M059J (cell line): Measurements from ENCODE around the gene TMEM184C. TPM values are rescaled to one million over a fixed set of nuclear protein-coding genes. Genes with fewer than 3 reads are reported as not detected.

Experiments
- DNase-seq: peaks from one replicate; pipeline ENCODE4 v3.0.0-alpha.2; 2012; ENCODE audit warnings: low read depth
- total RNA-seq: library from RNA; depleted of rRNA; stranded (reverse); fragments of >200 nt; shearing (Covaris generic); gene quantifications from 2 replicates; pipeline ENCODE4 v1.2.3, GENCODE V29; 2014

Gene TMEM184C
- total RNA-seq, 1 experiment from 2014 or later: 27.0 TPM

DNA sequence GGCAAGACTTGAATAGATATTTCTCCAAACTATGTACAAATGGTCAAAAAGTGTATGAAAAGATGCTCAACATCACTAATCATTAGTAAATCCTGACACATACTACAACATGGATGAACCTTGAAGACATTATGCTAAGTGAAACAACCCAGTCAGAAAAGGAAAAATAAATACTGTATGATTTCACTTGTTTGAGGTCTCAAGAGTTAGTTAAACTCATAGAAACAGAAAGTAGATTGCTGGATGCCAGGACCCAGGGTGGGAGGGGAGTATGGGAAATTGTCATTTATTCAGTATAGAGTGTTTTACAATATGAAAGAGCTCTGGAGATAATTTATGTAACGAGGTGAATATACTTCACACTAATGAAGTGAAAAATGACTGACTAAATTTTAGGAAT is 34.4 kb downstream of the TMEM184C start:
- DNase-seq: no peak

DNA sequence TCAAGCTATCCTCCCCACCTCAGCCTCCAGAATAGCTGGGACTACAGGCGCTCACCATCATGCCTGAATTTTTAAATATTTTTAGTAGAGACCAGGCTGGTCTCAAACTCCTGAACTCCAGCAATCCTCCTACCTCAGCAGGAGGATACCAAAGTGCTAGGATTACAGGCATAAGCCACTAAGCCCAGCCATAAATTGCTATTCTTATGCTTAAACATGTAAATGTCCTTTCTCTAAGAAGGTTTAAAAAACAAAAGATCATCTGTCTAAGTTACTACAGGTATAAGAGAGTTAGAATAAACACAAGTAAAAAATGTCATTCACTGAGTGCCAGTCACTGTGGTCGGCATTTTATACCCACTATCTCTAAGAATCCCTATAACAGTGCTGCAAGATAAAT is 38.4 kb downstream of the TMEM184C start:
- DNase-seq: no peak

- DNase-seq: no peak
Observed at GRCh38 chr4:147658501-147658900, 41.3 kb downstream of the TMEM184C start.

- no peak for DNase-seq
Observed at GRCh38 chr4:147674073-147674472, 56.9 kb downstream of the TMEM184C start.

GRCh38 chr4:147674496-147674895 is 57.3 kb downstream of the TMEM184C start:
- DNase-seq: no peak

- DNase-seq: no peak
Observed at GRCh38 chr4:147678106-147678505, 60.9 kb downstream of the TMEM184C start.

DNA sequence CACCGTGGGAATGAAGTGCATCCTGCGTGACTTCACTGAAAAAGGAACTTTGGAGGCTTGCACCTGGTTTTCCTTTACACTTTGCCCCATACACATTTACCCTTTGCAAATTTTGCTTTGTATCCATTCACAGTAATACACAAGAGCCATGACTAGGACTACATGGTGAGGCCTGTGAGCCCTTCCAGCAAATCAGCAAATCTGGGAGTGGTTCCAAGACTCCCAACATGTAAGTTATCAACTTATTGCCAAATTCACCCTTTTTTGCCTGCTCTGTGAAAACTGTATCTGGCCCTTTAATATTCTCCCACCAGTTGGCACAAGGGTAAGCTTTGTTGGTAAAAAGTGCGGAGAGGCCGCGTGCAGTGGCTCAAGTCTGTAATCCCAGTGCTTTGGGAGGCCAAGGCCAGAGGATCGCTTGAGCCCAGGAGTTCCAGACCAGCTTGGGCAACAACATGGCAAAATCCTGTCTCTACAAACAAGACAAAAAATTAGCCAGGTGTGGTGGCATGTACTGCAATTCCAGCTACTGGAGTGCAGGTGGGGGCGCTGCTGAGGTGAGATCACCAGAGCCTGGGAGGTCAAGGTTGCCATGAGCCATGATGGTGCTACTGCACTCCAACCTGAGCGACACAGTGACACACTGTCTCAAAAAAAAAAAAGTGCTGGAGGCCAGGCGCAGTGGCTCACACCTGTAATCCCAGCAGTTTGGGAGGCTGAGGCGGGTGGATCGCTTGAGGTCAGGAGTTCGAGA is 61.8 kb downstream of the TMEM184C start:
- no peak for DNase-seq

DNA sequence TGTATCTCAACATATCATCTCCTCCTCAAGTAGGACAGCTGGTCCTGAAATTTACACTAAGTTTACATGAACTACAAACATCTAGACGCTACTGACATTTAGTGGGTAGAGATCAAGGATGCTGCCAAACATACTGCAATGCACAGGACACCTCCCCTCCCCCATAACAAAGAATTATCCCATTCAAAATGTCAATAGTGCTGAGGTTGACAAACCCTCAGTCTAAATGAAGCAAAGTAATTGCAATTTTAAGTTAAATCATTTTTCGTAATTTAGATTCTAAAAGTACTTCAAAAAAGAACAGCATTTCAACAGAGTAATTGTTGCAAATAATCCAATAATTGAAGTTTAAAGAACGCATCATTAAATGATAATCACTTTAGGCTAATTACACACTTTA is 65.6 kb downstream of the TMEM184C start:
- no peak for DNase-seq

GRCh38 chr4:147683188-147683591 is 66.0 kb downstream of the TMEM184C start:
- peak; percentile 18 for DNase-seq

- peak; percentile 81 for DNase-seq
Observed at GRCh38 chr4:147683717-147684700, 66.8 kb downstream of the TMEM184C start, which contains the start of gene PRMT9. Gene PRMT9 (minus strand): TSS chr4:147684163. CDS start chr4:147683987, 176 bp downstream.

DNA sequence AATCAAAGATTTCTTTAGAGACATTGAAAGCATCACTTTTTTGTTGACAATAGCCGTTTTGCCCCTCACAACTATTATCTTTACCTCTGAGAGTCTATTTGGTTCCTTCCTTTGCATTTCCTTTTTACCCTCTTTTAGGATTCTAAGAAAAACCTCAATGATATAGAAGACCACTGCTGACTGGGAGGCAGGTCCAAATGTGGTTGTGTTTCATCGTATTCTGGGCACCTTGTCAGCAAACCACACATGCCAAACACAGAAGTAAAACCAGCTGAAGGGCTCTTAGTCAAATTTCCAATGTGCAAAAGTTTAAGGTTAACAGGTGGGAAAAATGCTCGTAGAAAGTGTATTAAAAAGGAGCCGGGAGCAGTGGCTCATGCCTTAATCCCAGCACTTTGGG is 71.9 kb downstream of the TMEM184C start:
- DNase-seq: no peak

GRCh38 chr4:147691820-147692219 is 74.6 kb downstream of the TMEM184C start:
- no peak for DNase-seq

- DNase-seq: no peak
Observed at GRCh38 chr4:147693218-147693617, 76.0 kb downstream of the TMEM184C start.

DNA sequence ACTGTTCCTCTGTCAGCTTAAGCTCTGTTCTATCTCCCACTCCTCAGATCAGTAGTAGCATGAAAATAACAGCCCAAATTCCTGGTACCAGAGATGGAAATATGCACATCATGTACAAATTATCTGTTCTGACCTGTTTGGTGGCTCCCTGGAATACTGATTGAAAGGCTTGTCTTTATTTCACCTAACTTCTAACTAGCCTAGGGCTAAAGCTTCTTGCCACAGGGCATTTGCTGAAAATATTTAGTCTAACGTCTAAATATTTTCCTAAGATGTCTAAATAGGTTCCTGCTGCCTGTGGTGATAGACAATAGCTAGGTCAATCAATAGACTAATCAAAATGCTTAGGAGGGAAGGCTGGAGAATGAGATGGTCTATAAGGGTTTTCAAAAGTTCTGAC is 79.7 kb downstream of the TMEM184C start:
- no peak for DNase-seq

GRCh38 chr4:147704846-147705245 is 87.6 kb downstream of the TMEM184C start:
- DNase-seq: no peak

GRCh38 chr4:147707892-147708672 is 90.9 kb downstream of the TMEM184C start:
- peak; percentile 48 for DNase-seq

DNA sequence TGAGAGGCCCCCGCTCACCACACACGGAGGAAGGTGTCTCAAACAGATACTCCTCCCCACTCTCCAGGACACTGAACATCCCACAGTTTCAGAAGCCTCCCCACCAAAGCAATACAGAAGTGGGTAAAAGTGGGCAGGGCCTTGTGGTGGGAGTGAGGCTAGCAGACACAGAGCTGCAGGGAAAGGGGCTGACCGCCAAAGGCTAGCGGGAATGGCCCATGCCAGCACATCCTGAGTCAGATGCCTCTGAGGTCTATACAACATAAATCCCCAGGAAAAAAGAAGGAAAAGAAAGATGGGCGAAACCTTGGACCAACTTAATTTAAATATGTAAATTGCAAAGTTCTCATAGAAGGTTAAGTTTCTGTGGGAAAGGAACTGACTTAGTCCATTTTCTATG is 92.8 kb downstream of the TMEM184C start:
- peak; percentile 81 for DNase-seq

DNA sequence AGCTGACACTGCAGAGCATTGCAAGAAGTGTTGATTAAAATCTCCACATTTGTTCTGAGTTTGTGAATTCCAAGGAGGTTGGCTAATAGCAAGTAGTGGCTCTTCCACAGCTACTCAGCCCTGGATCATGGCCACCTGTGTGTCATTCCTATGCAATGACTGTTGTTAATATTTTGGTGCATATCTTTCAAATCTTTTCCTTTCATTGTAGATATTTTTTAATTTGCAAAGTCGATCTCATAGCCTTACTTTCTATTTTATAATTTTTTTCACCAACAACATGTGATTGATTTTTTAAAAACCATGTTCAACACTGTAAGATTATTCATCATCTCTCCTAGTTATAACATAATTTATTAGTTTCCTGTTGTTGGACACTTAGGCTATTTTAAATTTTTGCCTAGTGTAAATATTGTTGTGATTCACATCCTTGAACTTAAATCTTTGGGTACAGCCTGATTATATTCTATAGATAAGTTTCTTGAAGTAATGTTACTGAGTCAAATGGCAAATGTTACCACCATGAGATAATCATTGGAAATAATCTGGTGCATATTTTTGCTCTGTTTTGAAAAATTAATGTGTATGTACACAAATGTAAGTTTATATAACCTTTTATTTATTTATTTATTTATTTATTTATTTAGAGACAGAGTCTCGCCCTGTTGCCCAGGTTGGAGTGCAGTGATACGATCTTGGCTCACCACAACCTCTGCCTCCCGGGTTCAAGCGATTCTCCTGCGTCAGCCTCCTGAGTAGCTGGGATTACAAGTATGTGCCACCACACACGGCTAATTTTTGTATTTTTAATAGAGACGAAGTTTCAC is 97.6 kb downstream of the TMEM184C start:
- peak; percentile 74 for DNase-seq

DNA sequence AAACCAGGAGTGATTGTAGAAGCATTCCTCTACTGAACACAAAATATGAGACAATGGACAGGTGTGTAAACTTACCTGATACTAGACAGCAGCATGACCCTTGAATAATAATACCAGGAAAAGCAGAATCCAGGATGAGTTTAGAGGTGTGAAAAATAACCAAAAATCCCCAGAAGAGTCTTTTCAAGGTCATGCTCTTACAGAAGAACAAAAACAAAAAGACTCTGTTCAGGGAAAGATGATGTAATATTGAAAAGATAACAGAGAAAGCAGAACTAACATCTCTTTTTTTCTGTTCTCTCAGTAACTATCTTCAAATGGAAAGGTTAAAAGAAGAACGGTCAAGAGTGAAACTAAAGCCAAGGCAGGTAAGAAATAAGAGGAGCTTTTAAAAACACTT is 100.7 kb downstream of the TMEM184C start:
- DNase-seq: no peak
